ENCODE data around the gene TRABD2B. TPM values are rescaled to one million over a fixed set of nuclear protein-coding genes. Genes with fewer than 3 reads are reported as not detected.

TRABD2B gene
- total and polyA plus RNA-seq, 2 donors (not counting 3 experiments of a cell fraction or from before 2014, with no cell fraction given): not detected

- Histone ChIP-seq H3K79me2 (ENCODE audit: control insufficient read depth, insufficient read depth, low read length) (no peaks in the 10 kb centered on the region), H3K9me1 (replicated peaks; ENCODE audit: control insufficient read depth, extremely low read depth, insufficient read depth, low read length) (no peaks in the 10 kb centered on the region), H3K4me2 (ENCODE audit: insufficient read depth, low read length) (no peak overlapping the region), H3K27ac (ENCODE audit: insufficient read depth, low read depth, low read length) (no peak overlapping the region), H3K9me3 (replicated peaks; ENCODE audit: control insufficient read depth, insufficient read depth, low read length) (no peaks in the 10 kb centered on the region), H3K27me3 (ENCODE audit: control insufficient read depth in 2 of 2, insufficient read depth in 2 of 2, low read length in 2 of 2) (peaks cover 0 to 2% of the 10 kb centered on the region in 2 experiments), H4K20me1 (replicated peaks; ENCODE audit: control insufficient read depth, extremely low read depth, insufficient read depth, low read length) (no peaks in the 10 kb centered on the region), H3K4me1 (ENCODE audit: control insufficient read depth, extremely low read depth, insufficient read depth, low read length) (no peaks in the 10 kb centered on the region), H2AFZ (ENCODE audit: low read depth, low read length) (no peak overlapping the region), H3K4me3 (replicated peaks in 1 of 3; ENCODE audit: insufficient read depth in 1 of 3, low read depth in 1 of 3, low read length in 3 of 3) (no peak overlapping the region), H3K9ac (replicated peaks; ENCODE audit: extremely low read depth, insufficient read depth, low read length) (no peak overlapping the region), H3K36me3 (ENCODE audit: control insufficient read depth in 2 of 2, extremely low read depth in 1 of 2, insufficient read depth in 2 of 2, low read length in 2 of 2) (no peaks in the 10 kb centered on the region)
- no peak for TF ChIP-seq FOS (IDR thresholded peaks at IDR 0.05; ENCODE audit: borderline replicate concordance, insufficient read depth, low read length)
- TF ChIP-seq POLR2AphosphoS5 (IDR thresholded peaks at IDR 0.05; ENCODE audit: insufficient read depth, low read depth, low read length): no peak
- no peak for TF ChIP-seq JUN (IDR thresholded peaks at IDR 0.05; ENCODE audit: borderline replicate concordance, insufficient read depth, insufficient read length, low read depth)
- no peak for TF ChIP-seq MYC (IDR thresholded peaks at IDR 0.05; ENCODE audit: low read depth, low read length)
- TF ChIP-seq GATA2 (IDR thresholded peaks at IDR 0.05; ENCODE audit: insufficient read depth, insufficient read length, low read depth, low read length): no peak
- no peak for TF ChIP-seq POLR2A (IDR thresholded peaks at IDR 0.05; ENCODE audit: low read depth, low read length)
- no peak for TF ChIP-seq EZH2 (IDR thresholded peaks at IDR 0.05; ENCODE audit: borderline replicate concordance, low read depth, low read length, severe bottlenecking)
- TF ChIP-seq MAX (IDR thresholded peaks at IDR 0.05; ENCODE audit: insufficient read depth, insufficient read length): no peak
- TF ChIP-seq CTCF (IDR thresholded peaks at IDR 0.05; ENCODE audit: extremely low read depth in 1 of 2, insufficient read depth in 1 of 2, low read depth in 1 of 2, low read length in 2 of 2): no peak
- FAIRE-seq (no peak), DNase-seq (ENCODE audit: low read depth, low spot score) (no peak)
- no TSS peak for BruUV-seq (replicated peaks)
- dilution Hi-C loops (cut with MboI; ENCODE audit: extremely low pct_ligation_motif_present, low sequenced_read_pairs) (no loop called here), intact Hi-C loops (cut with micrococcal nuclease) (no loop called here)
- ChIA-PET CTCF (no interaction called here), POLR2A (no interaction called here)
Observed at GRCh38 chr1:47780469-47780995, 216.7 kb downstream of the TRABD2B start.
